Gastrocnemius medialis (tissue), 4 donors: Measurements from ENCODE around the gene ATP6V1F.

Experiments
- POLR2A ChIP-seq, 2 donors: fragments of 450-650 bp; IDR thresholded peaks; one replicate each; pipeline ENCODE4 v1.6.1; 2017; ENCODE audit warnings: antibody characterized with exemption in 2 of 2, mild to moderate bottlenecking in 2 of 2, moderate library complexity in 2 of 2
- TF ChIP-seq, protein P1 (sequence below), 5 experiments: fragments of 450-650 bp in 3 of 5; fragments of 200-600 bp in 2 of 5; sonication (generic) in 2 of 5; IDR thresholded peaks in 4 of 5; conservative IDR thresholded peaks in 1 of 5; 1 replicate in 4 of 5; 2 replicates in 1 of 5; pipeline ENCODE4 v1.5.1; 2016 to 2019; ENCODE audit warnings: antibody characterized with exemption in 5 of 5, mild to moderate bottlenecking in 3 of 5, moderate library complexity in 3 of 5

DNA sequence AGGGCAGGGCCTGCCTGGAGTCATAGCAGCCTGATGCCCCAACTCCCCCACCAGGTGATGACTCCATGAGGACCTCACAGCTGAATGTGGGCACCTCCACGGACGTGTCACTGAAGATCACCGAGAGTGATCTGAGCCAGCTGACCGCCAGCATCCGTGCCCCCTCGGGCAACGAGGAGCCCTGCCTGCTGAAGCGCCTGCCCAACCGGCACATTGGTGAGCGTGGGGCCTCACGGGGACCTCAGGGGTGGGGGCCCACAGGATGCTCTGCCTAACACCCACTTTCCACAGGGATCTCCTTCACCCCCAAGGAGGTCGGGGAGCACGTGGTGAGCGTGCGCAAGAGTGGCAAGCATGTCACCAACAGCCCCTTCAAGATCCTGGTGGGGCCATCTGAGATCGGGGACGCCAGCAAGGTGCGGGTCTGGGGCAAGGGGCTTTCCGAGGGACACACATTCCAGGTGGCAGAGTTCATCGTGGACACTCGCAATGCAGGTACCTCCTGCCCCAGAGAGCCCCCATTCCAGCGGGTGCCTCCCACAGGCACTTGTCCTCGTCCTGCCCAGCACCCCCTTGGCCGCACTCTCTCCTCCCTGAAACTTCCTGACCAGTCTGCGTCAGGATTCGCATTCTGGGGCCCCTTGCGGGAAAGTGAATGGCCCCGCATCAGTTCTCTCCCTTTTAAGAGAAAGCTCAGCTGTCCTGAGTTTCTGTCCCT lies 10.0 kb upstream of the ATP6V1F start:
- TF ChIP-seq, protein P1, sequence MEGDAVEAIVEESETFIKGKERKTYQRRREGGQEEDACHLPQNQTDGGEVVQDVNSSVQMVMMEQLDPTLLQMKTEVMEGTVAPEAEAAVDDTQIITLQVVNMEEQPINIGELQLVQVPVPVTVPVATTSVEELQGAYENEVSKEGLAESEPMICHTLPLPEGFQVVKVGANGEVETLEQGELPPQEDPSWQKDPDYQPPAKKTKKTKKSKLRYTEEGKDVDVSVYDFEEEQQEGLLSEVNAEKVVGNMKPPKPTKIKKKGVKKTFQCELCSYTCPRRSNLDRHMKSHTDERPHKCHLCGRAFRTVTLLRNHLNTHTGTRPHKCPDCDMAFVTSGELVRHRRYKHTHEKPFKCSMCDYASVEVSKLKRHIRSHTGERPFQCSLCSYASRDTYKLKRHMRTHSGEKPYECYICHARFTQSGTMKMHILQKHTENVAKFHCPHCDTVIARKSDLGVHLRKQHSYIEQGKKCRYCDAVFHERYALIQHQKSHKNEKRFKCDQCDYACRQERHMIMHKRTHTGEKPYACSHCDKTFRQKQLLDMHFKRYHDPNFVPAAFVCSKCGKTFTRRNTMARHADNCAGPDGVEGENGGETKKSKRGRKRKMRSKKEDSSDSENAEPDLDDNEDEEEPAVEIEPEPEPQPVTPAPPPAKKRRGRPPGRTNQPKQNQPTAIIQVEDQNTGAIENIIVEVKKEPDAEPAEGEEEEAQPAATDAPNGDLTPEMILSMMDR (IDR thresholded peaks at IDR 0.05 in 4 of 5, conservative IDR thresholded peaks at IDR 0.05 in 1 of 5): no peak
- TF ChIP-seq POLR2A (IDR thresholded peaks at IDR 0.05): peak in 1 of 2 donors; percentile 5
